Measurements from ENCODE around the gene FNTB. TPM values are rescaled to one million over a fixed set of nuclear protein-coding genes. Genes with fewer than 3 reads are reported as not detected.

The FNTB gene
- total RNA-seq, 1 donor from 2014 or later: 30.1 TPM

- Mint-ChIP-seq H3K9me3 (no peaks in the 10 kb centered on the region), H3K27ac (no peak overlapping the region), H3K4me1 (ENCODE audit: unreplicated experiment) (peaks cover 5% of the 10 kb centered on the region), H3K4me3 (no peak overlapping the region), H3K27me3 (no peaks in the 10 kb centered on the region), H3K36me3 (peaks cover 29% of the 10 kb centered on the region)
- TF ChIP-seq CTCF (conservative IDR thresholded peaks at IDR 0.05): no peak
- DNase-seq (ENCODE audit: extremely low spot score, unreplicated experiment): no peak
Observed at GRCh38 chr14:65035049-65035448, 48.4 kb downstream of the FNTB start.

- TF ChIP-seq CTCF (conservative IDR thresholded peaks at IDR 0.05): no peak
- H3K27ac Mint-ChIP-seq: no peak overlapping the region
- H3K36me3 Mint-ChIP-seq: peaks cover 27% of the 10 kb centered on the region
- DNase-seq (ENCODE audit: extremely low spot score, unreplicated experiment): no peak
- no peaks in the 10 kb centered on the region for H3K9me3 Mint-ChIP-seq
- peaks cover 5% of the 10 kb centered on the region for H3K4me1 Mint-ChIP-seq (ENCODE audit: unreplicated experiment)
- no peaks in the 10 kb centered on the region for H3K27me3 Mint-ChIP-seq
- H3K4me3 Mint-ChIP-seq: no peak overlapping the region
Observed at GRCh38 chr14:65038966-65039365, 52.3 kb downstream of the FNTB start.

GRCh38 chr14:65040666-65041433 is 54.2 kb downstream of the FNTB start:
- Mint-ChIP-seq H3K36me3 (peaks cover 20% of the 10 kb centered on the region), H3K4me3 (no peak overlapping the region), H3K27me3 (no peaks in the 10 kb centered on the region), H3K4me1 (ENCODE audit: unreplicated experiment) (no peaks in the 10 kb centered on the region), H3K27ac (no peak overlapping the region), H3K9me3 (no peaks in the 10 kb centered on the region)
- DNase-seq (ENCODE audit: extremely low spot score, unreplicated experiment): no peak
- TF ChIP-seq CTCF (conservative IDR thresholded peaks at IDR 0.05): no peak

GRCh38 chr14:65041434-65041915 is 54.8 kb downstream of the FNTB start:
- H3K4me1 Mint-ChIP-seq (ENCODE audit: unreplicated experiment): no peaks in the 10 kb centered on the region
- no peak overlapping the region for H3K27ac Mint-ChIP-seq
- no peak for DNase-seq (ENCODE audit: extremely low spot score, unreplicated experiment)
- peaks cover 23% of the 10 kb centered on the region for H3K36me3 Mint-ChIP-seq
- no peak overlapping the region for H3K4me3 Mint-ChIP-seq
- no peak for TF ChIP-seq CTCF (conservative IDR thresholded peaks at IDR 0.05)
- H3K9me3 Mint-ChIP-seq: no peaks in the 10 kb centered on the region
- H3K27me3 Mint-ChIP-seq: no peaks in the 10 kb centered on the region

- no peaks in the 10 kb centered on the region for H3K27me3 Mint-ChIP-seq
- no peak for DNase-seq (ENCODE audit: extremely low spot score, unreplicated experiment)
- peaks cover 24% of the 10 kb centered on the region for H3K36me3 Mint-ChIP-seq
- H3K4me1 Mint-ChIP-seq (ENCODE audit: unreplicated experiment): no peaks in the 10 kb centered on the region
- no peaks in the 10 kb centered on the region for H3K9me3 Mint-ChIP-seq
- H3K27ac Mint-ChIP-seq: no peak overlapping the region
- no peak overlapping the region for H3K4me3 Mint-ChIP-seq
- TF ChIP-seq CTCF (conservative IDR thresholded peaks at IDR 0.05): no peak
Observed at GRCh38 chr14:65042296-65042695, 55.6 kb downstream of the FNTB start.

Measured in type B pancreatic cell (in vitro differentiated cells).